GM23338 (cell line): ENCODE results near the gene HRC. TPM values are rescaled to one million over a fixed set of nuclear protein-coding genes. Genes with fewer than 3 reads are reported as not detected.
A peak's percentile ranks its signal among the peaks of the same experiment; 100 is the strongest.

ENCODE experiments used
- ATAC-seq: fragments of 200-7000 bp; cut with Tn5 transposase; 3 replicates; pipeline ENCODE4 v1.9.1; 2020
- DNase-seq: peaks from one replicate; pipeline ENCODE4 v3.0.0-alpha.2; 2015; ENCODE audit warnings: low spot score
- H2AFZ ChIP-seq: fragments of 200-600 bp; sonication (generic); 2 replicates; pipeline ENCODE4 v1.8.0; 2016; ENCODE audit warnings: antibody characterized with exemption, mild to moderate bottlenecking, moderate library complexity
- H3F3A ChIP-seq: fragments of 200-600 bp; sonication (generic); replicated peaks from 2 replicates; pipeline ENCODE4 v1.8.0; 2017; ENCODE audit warnings: antibody characterized with exemption, mixed run types, low read depth
- H3K27ac ChIP-seq: fragments of 200-600 bp; sonication (generic); 2 replicates; pipeline ENCODE4 v1.6.1; 2016; ENCODE audit warnings: low read depth
- H3K27me3 ChIP-seq: fragments of 200-600 bp; sonication (generic); 2 replicates; pipeline ENCODE4 v1.8.0; 2016; ENCODE audit warnings: mild to moderate bottlenecking, mixed run types, moderate library complexity; ENCODE audit not compliant: insufficient read depth
- H3K36me3 ChIP-seq: fragments of 200-600 bp; sonication (generic); 2 replicates; pipeline ENCODE4 v1.8.0; 2016; ENCODE audit warnings: mild to moderate bottlenecking; ENCODE audit not compliant: insufficient read depth
- H3K4me1 ChIP-seq: fragments of 200-600 bp; sonication (generic); 2 replicates; pipeline ENCODE4 v1.8.0; 2016; ENCODE audit warnings: mild to moderate bottlenecking, moderate library complexity; ENCODE audit not compliant: insufficient read depth
- H3K4me2 ChIP-seq: fragments of 200-600 bp; sonication (generic); 2 replicates; pipeline ENCODE4 v1.7.1; 2017; ENCODE audit warnings: mixed run types
- H3K4me3 ChIP-seq: fragments of 200-600 bp; sonication (generic); 2 replicates; pipeline ENCODE4 v1.6.1; 2016; ENCODE audit warnings: mixed run types
- H3K79me2 ChIP-seq: fragments of 200-600 bp; sonication (generic); replicated peaks from 2 replicates; pipeline ENCODE4 v1.8.0; 2017; ENCODE audit warnings: mild to moderate bottlenecking; ENCODE audit not compliant: insufficient read depth
- H3K9me2 ChIP-seq: fragments of 200-600 bp; sonication (generic); 2 replicates; pipeline ENCODE4 v1.8.0; 2017; ENCODE audit not compliant: insufficient read depth
- H4K20me1 ChIP-seq: fragments of 200-600 bp; sonication (generic); replicated peaks from 2 replicates; pipeline ENCODE4 v1.8.0; 2017; ENCODE audit warnings: mild to moderate bottlenecking; ENCODE audit not compliant: insufficient read depth
- H3K27ac Mint-ChIP-seq: 2 replicates; pipeline ENCODE4 v1.8.0; 2020; ENCODE audit warnings: inconsistent platforms, mild to moderate bottlenecking, moderate library complexity, mixed read lengths
- H3K27me3 Mint-ChIP-seq: 3 replicates; pipeline ENCODE4 v1.8.0; 2022; ENCODE audit warnings: low read depth, mild to moderate bottlenecking, moderate library complexity, mixed read lengths, inconsistent platforms; ENCODE audit not compliant: insufficient read depth, poor library complexity
- H3K36me3 Mint-ChIP-seq: 3 replicates; pipeline ENCODE4 v1.8.0; 2021; ENCODE audit warnings: low read depth, mild to moderate bottlenecking, inconsistent platforms, moderate library complexity, mixed read lengths
- H3K4me1 Mint-ChIP-seq: 3 replicates; pipeline ENCODE4 v1.8.0; 2020; ENCODE audit warnings: mild to moderate bottlenecking, inconsistent platforms, mixed read lengths
- H3K4me3 Mint-ChIP-seq: 3 replicates; pipeline ENCODE4 v1.8.0; 2021; ENCODE audit warnings: moderate library complexity, mild to moderate bottlenecking, inconsistent platforms, mixed read lengths
- H3K9me3 Mint-ChIP-seq: 3 replicates; pipeline ENCODE4 v1.8.0; 2020; ENCODE audit warnings: moderate library complexity, mild to moderate bottlenecking, inconsistent platforms, mixed read lengths
- CREB1 ChIP-seq: fragments of 250-450 bp; sonication (Bioruptor Pico); IDR thresholded peaks from 2 replicates; pipeline ENCODE4 v1.5.0; 2020; ENCODE audit warnings: low read depth, mild to moderate bottlenecking, moderate library complexity
- ETS1 ChIP-seq: IDR thresholded peaks from 2 replicates; pipeline ENCODE4 v1.6.1; 2016; ENCODE audit warnings: antibody characterized with exemption
- EZH2phosphoT487 ChIP-seq: fragments of 200-600 bp; sonication (generic); IDR thresholded peaks from one replicate; pipeline ENCODE4 v1.8.1; 2018; ENCODE audit warnings: antibody characterized with exemption; ENCODE audit not compliant: unreplicated experiment
- JUNB ChIP-seq: IDR thresholded peaks from one replicate; pipeline ENCODE4 v1.6.1; 2016; ENCODE audit warnings: antibody characterized with exemption; ENCODE audit not compliant: unreplicated experiment
- NANOG ChIP-seq: IDR thresholded peaks from 2 replicates; pipeline ENCODE4 v1.6.1; 2016; ENCODE audit warnings: antibody characterized with exemption, borderline replicate concordance
- POLR2AphosphoS5 ChIP-seq: IDR thresholded peaks from 2 replicates; pipeline ENCODE4 v1.6.1; 2016; ENCODE audit warnings: antibody characterized with exemption, low read depth
- REST ChIP-seq: IDR thresholded peaks from one replicate; pipeline ENCODE4 v1.6.1; 2018; ENCODE audit warnings: antibody characterized with exemption; ENCODE audit not compliant: unreplicated experiment
- ZNF331 ChIP-seq: fragments of 250-450 bp; sonication (Bioruptor Pico); IDR thresholded peaks from 2 replicates; pipeline ENCODE4 v1.5.0; 2020; ENCODE audit warnings: low read depth, mild to moderate bottlenecking, moderate library complexity
- polyA plus RNA-seq: library from polyadenylated mRNA; unstranded; fragments of >200 nt; fragmentation: Nextera tagmentation; extraction: Ambion mirVana; gene quantifications from 2 replicates; pipeline ENCODE4 v1.2.1, GENCODE V29; 2016
- total RNA-seq: library from RNA; depleted of rRNA; stranded (reverse); fragments of >200 nt; shearing (Covaris generic); gene quantifications from 2 replicates; pipeline ENCODE4 v1.2.3, GENCODE V29; 2014

Gene HRC
- total and polyA plus RNA-seq, 2 experiments from 2014 or later = 1.4 to 2.0 TPM

- Mint-ChIP-seq H3K9me3 (peaks cover 3% of the 10 kb centered on the region; the same call in 1 of the 3 replicates), H3K27ac (no peak overlapping the region), H3K36me3 (peaks cover 3% of the 10 kb centered on the region; the same call in 1 of the 3 replicates), H3K4me1 (peaks cover 22% of the 10 kb centered on the region), H3K4me3 (no peak overlapping the region; the same call in 2 of the 3 replicates), H3K27me3 (peaks cover 15% of the 10 kb centered on the region)
- Histone ChIP-seq H3K27me3 (peaks cover 15% of the 10 kb centered on the region), H3K9me2 (no peaks in the 10 kb centered on the region), H3K36me3 (no peaks in the 10 kb centered on the region), H2AFZ (no peak overlapping the region), H4K20me1 (no peaks in the 10 kb centered on the region), H3K4me3 (no peak overlapping the region), H3K27ac (no peak overlapping the region), H3K4me1 (peaks cover 10% of the 10 kb centered on the region), H3K79me2 (no peaks in the 10 kb centered on the region), H3F3A (0 out of 2 replicates have a peak, but pooled peaks cover 2% of the 10 kb centered on the region), H3K4me2 (no peak overlapping the region)
- DNase-seq (no peak), ATAC-seq (no peak)
- no peak for TF ChIP-seq ZNF331
- TF ChIP-seq ETS1 = no peak
These were observed 5.4 kb upstream of the HRC start for GRCh38 chr19:49160450-49161189.

- no peak within 1 kb of the TSS for H3K27ac ChIP-seq
- DNase-seq (peak; percentile 97), ATAC-seq (peak; percentile 95)
- H3K4me3 ChIP-seq = peak within 1 kb of the TSS; percentile 84
- H3K27me3 ChIP-seq = peaks cover 13% of the 10 kb centered on the region
- no peak within 1 kb of the TSS for H3K27ac Mint-ChIP-seq
- peaks cover 12% of the 10 kb centered on the region for H3K9me2 ChIP-seq
- H3K4me3 Mint-ChIP-seq = peak within 1 kb of the TSS; percentile 73
- peak within 1 kb of the TSS; percentile 87 for H2AFZ ChIP-seq
- peaks cover 14% of the 10 kb centered on the region for H3K4me1 ChIP-seq
- H3K4me2 ChIP-seq = peak within 1 kb of the TSS; percentile 87
- peaks cover 12% of the 10 kb centered on the region; the same call in 2 of the 3 replicates for H3K9me3 Mint-ChIP-seq
- peaks cover 27% of the 10 kb centered on the region for H3K27me3 Mint-ChIP-seq
- no peaks in the 10 kb centered on the region for H3F3A ChIP-seq
- H3K36me3 Mint-ChIP-seq = peaks cover 11% of the 10 kb centered on the region; the same call in 2 of the 3 replicates
- no peaks in the 10 kb centered on the region for H3K79me2 ChIP-seq
- H3K4me1 Mint-ChIP-seq = peaks cover 32% of the 10 kb centered on the region
- H3K36me3 ChIP-seq = no peaks in the 10 kb centered on the region
- TF ChIP-seq NANOG (no peak), POLR2AphosphoS5 (peak; percentile 89), EZH2phosphoT487 (no peak)
- H4K20me1 ChIP-seq = no peaks in the 10 kb centered on the region
These were observed 2.4 kb upstream of the HRC start, which contains the start of gene TRPM4 for GRCh38 chr19:49157445-49158224. TRPM4 (plus strand) TSS chr19:49157792; CDS start chr19:49157867, 75 bp downstream.

GRCh38 chr19:49155820-49156346 lies 687 bp upstream of the HRC start:
- H3K4me2 ChIP-seq = peak overlapping the region; percentile 72
- no peak for TF ChIP-seq NANOG
- TF ChIP-seq EZH2phosphoT487 = no peak
- no peak for TF ChIP-seq POLR2AphosphoS5
- no peak for TF ChIP-seq ETS1
- no peak for TF ChIP-seq JUNB
- no peak for TF ChIP-seq CREB1 (CRISPR knock-in tag)
- TF ChIP-seq REST = no peak

More at GRCh38 chr19:49155820-49156346, 687 bp upstream of the HRC start:
- Histone ChIP-seq H3K36me3 (no peaks in the 10 kb centered on the region), H3K79me2 (no peaks in the 10 kb centered on the region), H3K27ac (no peak overlapping the region), H3K27me3 (peaks cover 13% of the 10 kb centered on the region), H3K4me1 (peaks cover 14% of the 10 kb centered on the region), H3F3A (peaks cover 5% of the 10 kb centered on the region; the same call in 1 of the 2 replicates), H4K20me1 (no peaks in the 10 kb centered on the region), H3K4me3 (peak overlapping the region; percentile 39; the same call in 1 of the 2 replicates), H3K9me2 (peaks cover 12% of the 10 kb centered on the region), H2AFZ (no peak overlapping the region)
- Mint-ChIP-seq H3K27me3 (peaks cover 30% of the 10 kb centered on the region), H3K27ac (no peak overlapping the region), H3K4me3 (peak overlapping the region; percentile 30), H3K4me1 (peaks cover 39% of the 10 kb centered on the region), H3K9me3 (peaks cover 12% of the 10 kb centered on the region), H3K36me3 (peaks cover 11% of the 10 kb centered on the region; the same call in 2 of the 3 replicates)
- DNase-seq (peak; percentile 37), ATAC-seq (no peak)
